Stimulated activated CD4-positive, alpha-beta T cell treated with anti-CD3 and anti-CD28 coated beads, Interleukin-15, amount 100 ng/mL, for 24 hours (primary cell): ENCODE results near the gene PRXL2A.
"Not testable (repeated sequence)": the region's sequence is repeated elsewhere in the genome, so short reads cannot be mapped to it uniquely, and the experiment has no call there.

Experiments used
- DNase-seq: peaks from one replicate; pipeline ENCODE4 v3.0.0-alpha.2; 2020

The PRXL2A gene

GRCh38 chr10:80480373-80480772 lies 72.0 kb downstream of the PRXL2A start:
- DNase-seq = not testable (repeated sequence)

- DNase-seq = no peak
These were observed 72.5 kb downstream of the PRXL2A start for GRCh38 chr10:80480852-80481251.

- DNase-seq = no peak
These were observed 75.9 kb downstream of the PRXL2A start for GRCh38 chr10:80484243-80484642.

GRCh38 chr10:80484676-80485075 lies 76.3 kb downstream of the PRXL2A start:
- DNase-seq = no peak

- no peak for DNase-seq
These were observed 77.0 kb downstream of the PRXL2A start for GRCh38 chr10:80485076-80485945.

- DNase-seq = peak; percentile 59
These were observed 77.8 kb downstream of the PRXL2A start for GRCh38 chr10:80485946-80486764.
